Chondrocyte (in vitro differentiated cells): ENCODE results near the gene PSMA5. TPM values are rescaled to one million over a fixed set of nuclear protein-coding genes. Genes with fewer than 3 reads are reported as not detected.

Source experiments
- DNase-seq: peaks from one replicate; pipeline ENCODE4 v3.0.0; 2021; ENCODE audit warnings: mixed read lengths, low spot score
- H3K27ac Mint-ChIP-seq: one replicate; pipeline ENCODE4 v1.8.0; 2021; ENCODE audit warnings: mild to moderate bottlenecking, moderate library complexity, mixed read lengths; ENCODE audit not compliant: unreplicated experiment
- H3K27me3 Mint-ChIP-seq: 2 replicates; pipeline ENCODE4 v1.8.0; 2021; ENCODE audit warnings: low read depth, mixed read lengths
- H3K36me3 Mint-ChIP-seq: 2 replicates; pipeline ENCODE4 v1.8.0; 2021; ENCODE audit warnings: low read depth, mixed read lengths
- H3K4me1 Mint-ChIP-seq: 2 replicates; pipeline ENCODE4 v1.8.0; 2021; ENCODE audit warnings: low read depth, mild to moderate bottlenecking, mixed read lengths
- H3K4me3 Mint-ChIP-seq: one replicate; pipeline ENCODE4 v1.8.0; 2021; ENCODE audit warnings: mild to moderate bottlenecking, moderate library complexity, mixed read lengths; ENCODE audit not compliant: unreplicated experiment
- H3K9me3 Mint-ChIP-seq: 2 replicates; pipeline ENCODE4 v1.8.0; 2021; ENCODE audit warnings: low read depth, mixed read lengths
- total RNA-seq: library from RNA; stranded (reverse); gene quantifications from 3 replicates; pipeline ENCODE4 v1.2.1, GENCODE V29; 2021
- TF ChIP-seq, protein P1 (sequence below): fragments of 200-600 bp; sonication (generic); IDR thresholded peaks from 2 replicates; pipeline ENCODE4 v1.5.0; 2021; ENCODE audit warnings: antibody characterized with exemption, mild to moderate bottlenecking, moderate library complexity

Gene PSMA5
- total RNA-seq, 1 donor from 2014 or later, result 80.2 TPM

DNA sequence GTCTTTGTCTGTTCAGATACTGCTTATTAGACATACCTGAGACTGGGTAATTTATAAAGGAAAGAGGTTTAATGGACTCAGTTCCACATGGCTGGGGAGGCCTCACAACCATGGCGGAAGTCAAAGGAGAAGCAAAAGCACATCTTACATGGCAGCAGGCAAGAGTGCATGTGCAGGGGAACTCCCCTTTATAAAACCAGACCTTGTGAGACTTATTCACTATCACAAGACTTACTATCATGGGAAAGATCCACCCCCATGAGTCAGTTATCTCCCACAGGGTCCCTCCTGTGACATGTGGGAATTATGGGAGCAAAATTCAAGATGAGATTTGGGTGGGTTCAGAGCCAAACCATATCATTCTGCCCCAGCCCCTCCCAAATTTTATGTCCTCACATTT is 7.1 kb upstream of the PSMA5 start:
- Mint-ChIP-seq H3K9me3 (no peaks in the 10 kb centered on the region), H3K4me3 (no peak overlapping the region), H3K4me1 (no peaks in the 10 kb centered on the region), H3K27ac (no peak overlapping the region), H3K36me3 (no peaks in the 10 kb centered on the region), H3K27me3 (no peaks in the 10 kb centered on the region)
- no peak for DNase-seq
- TF ChIP-seq, protein P1, sequence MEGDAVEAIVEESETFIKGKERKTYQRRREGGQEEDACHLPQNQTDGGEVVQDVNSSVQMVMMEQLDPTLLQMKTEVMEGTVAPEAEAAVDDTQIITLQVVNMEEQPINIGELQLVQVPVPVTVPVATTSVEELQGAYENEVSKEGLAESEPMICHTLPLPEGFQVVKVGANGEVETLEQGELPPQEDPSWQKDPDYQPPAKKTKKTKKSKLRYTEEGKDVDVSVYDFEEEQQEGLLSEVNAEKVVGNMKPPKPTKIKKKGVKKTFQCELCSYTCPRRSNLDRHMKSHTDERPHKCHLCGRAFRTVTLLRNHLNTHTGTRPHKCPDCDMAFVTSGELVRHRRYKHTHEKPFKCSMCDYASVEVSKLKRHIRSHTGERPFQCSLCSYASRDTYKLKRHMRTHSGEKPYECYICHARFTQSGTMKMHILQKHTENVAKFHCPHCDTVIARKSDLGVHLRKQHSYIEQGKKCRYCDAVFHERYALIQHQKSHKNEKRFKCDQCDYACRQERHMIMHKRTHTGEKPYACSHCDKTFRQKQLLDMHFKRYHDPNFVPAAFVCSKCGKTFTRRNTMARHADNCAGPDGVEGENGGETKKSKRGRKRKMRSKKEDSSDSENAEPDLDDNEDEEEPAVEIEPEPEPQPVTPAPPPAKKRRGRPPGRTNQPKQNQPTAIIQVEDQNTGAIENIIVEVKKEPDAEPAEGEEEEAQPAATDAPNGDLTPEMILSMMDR, result no peak

DNA sequence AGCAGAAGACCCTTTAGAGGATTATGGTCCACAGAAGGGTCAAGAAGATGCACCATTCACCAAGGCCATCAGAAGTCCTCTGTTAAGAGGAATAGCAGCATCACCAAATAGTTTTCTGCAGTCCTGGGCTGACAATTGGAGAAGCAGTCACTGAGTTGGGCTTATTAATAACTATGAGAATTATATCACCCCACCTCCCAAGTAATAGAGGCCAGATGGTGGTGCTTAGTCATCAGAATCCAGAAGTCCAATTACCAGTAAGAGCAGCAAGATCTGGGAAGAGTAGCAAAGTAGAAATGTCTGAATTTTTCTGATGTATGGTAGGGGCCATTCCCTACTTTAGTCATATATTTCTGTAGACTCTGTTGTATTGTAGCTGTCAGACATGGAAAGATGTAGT is 6.1 kb upstream of the PSMA5 start:
- H3K27ac Mint-ChIP-seq, result no peak overlapping the region
- H3K36me3 Mint-ChIP-seq, result no peaks in the 10 kb centered on the region
- TF ChIP-seq, protein P1, result no peak
- no peaks in the 10 kb centered on the region for H3K9me3 Mint-ChIP-seq
- no peaks in the 10 kb centered on the region for H3K27me3 Mint-ChIP-seq
- H3K4me3 Mint-ChIP-seq, result no peak overlapping the region
- H3K4me1 Mint-ChIP-seq, result peaks cover 4% of the 10 kb centered on the region
- no peak for DNase-seq

DNA sequence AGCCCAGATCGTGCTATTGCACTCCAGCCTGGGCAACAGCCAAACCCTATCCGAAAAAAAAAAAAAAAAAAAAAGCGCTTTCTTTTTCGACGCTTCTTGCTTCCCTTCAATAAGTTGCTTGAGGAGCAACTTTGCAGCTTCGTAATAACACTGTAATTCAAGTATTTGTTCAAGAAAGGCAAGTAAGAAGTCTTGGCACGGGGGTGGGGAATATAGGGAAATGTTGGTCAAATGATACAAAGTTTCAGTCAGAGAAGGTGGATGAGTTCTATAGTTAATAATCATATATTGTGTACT is 871 bp upstream of the PSMA5 start:
- TF ChIP-seq, protein P1, result no peak
- H3K27ac Mint-ChIP-seq, result peak overlapping the region; percentile 97
- no peaks in the 10 kb centered on the region for H3K9me3 Mint-ChIP-seq
- no peak for DNase-seq
- peak overlapping the region; percentile 89 for H3K4me3 Mint-ChIP-seq
- no peaks in the 10 kb centered on the region for H3K27me3 Mint-ChIP-seq
- peaks cover 40% of the 10 kb centered on the region for H3K4me1 Mint-ChIP-seq
- no peaks in the 10 kb centered on the region for H3K36me3 Mint-ChIP-seq

DNA sequence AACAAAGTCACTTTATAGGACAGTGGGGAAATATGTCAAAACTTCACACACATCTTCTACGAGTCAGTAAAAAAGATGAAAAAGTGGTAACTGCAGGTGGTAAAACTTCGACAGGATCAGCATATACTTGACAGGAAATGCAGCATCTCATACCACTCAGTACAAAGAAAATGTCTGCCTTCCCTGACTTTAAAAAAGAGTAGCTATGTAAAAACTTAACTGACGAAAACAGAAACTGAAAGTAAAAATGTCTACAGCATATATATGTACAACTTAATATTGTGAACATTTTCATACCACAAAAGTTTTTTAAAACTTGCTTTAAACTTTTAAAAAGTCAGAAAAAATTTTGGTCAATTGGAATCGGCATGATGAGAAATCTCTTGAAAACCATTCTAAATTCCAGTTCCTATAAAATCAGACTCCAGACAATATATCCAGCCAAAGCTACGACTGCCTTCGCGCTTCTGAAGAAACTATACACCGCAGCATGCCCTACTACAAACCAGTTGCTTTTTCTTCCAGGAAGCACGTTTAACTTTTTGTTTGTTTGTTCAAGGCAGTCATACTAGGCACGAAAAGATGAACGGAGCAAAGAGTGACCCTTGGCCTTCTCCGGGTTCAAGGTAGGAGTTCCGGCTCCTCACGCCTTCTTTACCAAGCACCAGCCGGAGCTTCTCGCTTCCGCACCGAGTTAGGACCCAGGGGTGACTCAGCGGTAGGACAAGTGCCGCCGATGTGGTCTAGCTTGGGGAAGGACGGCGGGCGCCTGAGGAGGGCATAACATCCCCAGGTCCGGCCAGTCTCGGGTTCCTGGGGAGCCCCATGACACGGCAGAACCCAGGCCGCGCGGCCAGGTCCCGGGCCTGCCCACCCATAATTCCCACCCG is 612 bp downstream of the PSMA5 start:
- TF ChIP-seq, protein P1, result peak; percentile 5
- H3K27me3 Mint-ChIP-seq, result no peaks in the 10 kb centered on the region
- no peak for DNase-seq
- H3K9me3 Mint-ChIP-seq, result no peaks in the 10 kb centered on the region
- peak overlapping the region; percentile 97 for H3K27ac Mint-ChIP-seq
- peak overlapping the region; percentile 89 for H3K4me3 Mint-ChIP-seq
- peaks cover 3% of the 10 kb centered on the region for H3K36me3 Mint-ChIP-seq
- peaks cover 43% of the 10 kb centered on the region for H3K4me1 Mint-ChIP-seq

DNA sequence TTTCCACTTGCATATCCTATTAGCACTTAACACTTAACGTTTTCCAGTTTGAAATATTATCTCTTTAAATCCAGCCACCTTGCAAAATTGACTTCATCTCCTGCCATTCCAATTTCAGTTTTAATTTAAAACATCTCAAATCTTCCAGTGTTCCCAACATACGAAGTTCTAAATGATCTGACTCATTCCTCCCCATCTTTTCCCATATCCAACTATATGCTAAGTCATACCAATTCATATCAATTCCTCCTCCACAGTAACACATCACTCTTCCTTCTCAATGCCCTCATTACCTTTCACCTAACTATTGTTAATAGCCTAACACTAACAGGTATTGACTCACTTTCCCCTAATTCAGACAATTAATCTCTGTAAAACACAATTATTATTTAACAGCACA is 2.8 kb downstream of the PSMA5 start:
- Mint-ChIP-seq H3K36me3 (peaks cover 8% of the 10 kb centered on the region), H3K4me3 (no peak overlapping the region), H3K27me3 (no peaks in the 10 kb centered on the region), H3K27ac (peak overlapping the region; percentile 39), H3K9me3 (no peaks in the 10 kb centered on the region), H3K4me1 (peaks cover 43% of the 10 kb centered on the region)
- TF ChIP-seq, protein P1, result no peak
- no peak for DNase-seq
